T1000 (cell line): ENCODE data around the gene SLC16A6.
"Not testable (repeated sequence)": the region's sequence is repeated elsewhere in the genome, so short reads cannot be mapped to it uniquely, and the experiment has no call there.

Source experiments
- DNase-seq: peaks from one replicate; lab custom pipeline; 2025; ENCODE audit warnings: mixed read lengths; lab: John Stamatoyannopoulos, UW

The SLC16A6 gene

GRCh38 chr17:68248199-68248825 lies 42.6 kb downstream of the SLC16A6 start:
- DNase-seq, result no peak

GRCh38 chr17:68247445-68248198 lies 43.3 kb downstream of the SLC16A6 start, which contains the start of gene AMZ2:
TSS of gene AMZ2 (plus strand) at chr17:68248043. CDS start at chr17:68250188, 2,145 bp downstream.
- peak; percentile 95 for DNase-seq

GRCh38 chr17:68246271-68247028 lies 44.5 kb downstream of the SLC16A6 start:
- DNase-seq, result no peak

- DNase-seq, result no peak
Observed at GRCh38 chr17:68239632-68240366, 51.1 kb downstream of the SLC16A6 start.

- DNase-seq, result no peak
Observed at GRCh38 chr17:68238871-68239253, 52.1 kb downstream of the SLC16A6 start.

- no peak for DNase-seq
Observed at GRCh38 chr17:68238164-68238870, 52.6 kb downstream of the SLC16A6 start.

GRCh38 chr17:68237369-68238163 lies 53.4 kb downstream of the SLC16A6 start:
- DNase-seq, result not testable (repeated sequence)

- not testable (repeated sequence) for DNase-seq
Observed at GRCh38 chr17:68235336-68235791, 55.6 kb downstream of the SLC16A6 start.

- peak; percentile 32 for DNase-seq
Observed at GRCh38 chr17:68234726-68235335, 56.1 kb downstream of the SLC16A6 start.

- not testable (repeated sequence) for DNase-seq
Observed at GRCh38 chr17:68232741-68233140, 58.2 kb downstream of the SLC16A6 start.

GRCh38 chr17:68231541-68231940 lies 59.4 kb downstream of the SLC16A6 start:
- no peak for DNase-seq

- not testable (repeated sequence) for DNase-seq
Observed at GRCh38 chr17:68231131-68231530, 59.8 kb downstream of the SLC16A6 start.

GRCh38 chr17:68229619-68230018 lies 61.3 kb downstream of the SLC16A6 start:
- no peak for DNase-seq

- no peak for DNase-seq
Observed at GRCh38 chr17:68228817-68229570, 61.9 kb downstream of the SLC16A6 start.

GRCh38 chr17:68228039-68228680 lies 62.8 kb downstream of the SLC16A6 start:
- not testable (repeated sequence) for DNase-seq

GRCh38 chr17:68225055-68225454 lies 65.9 kb downstream of the SLC16A6 start:
- not testable (repeated sequence) for DNase-seq

GRCh38 chr17:68222606-68223005 lies 68.3 kb downstream of the SLC16A6 start:
- no peak for DNase-seq

- DNase-seq, result no peak
Observed at GRCh38 chr17:68221786-68222185, 69.1 kb downstream of the SLC16A6 start.

- DNase-seq, result not testable (repeated sequence)
Observed at GRCh38 chr17:68220786-68221185, 70.1 kb downstream of the SLC16A6 start.
